ENCODE measurements around the gene ZC3H15. TPM values are rescaled to one million over a fixed set of nuclear protein-coding genes. Genes with fewer than 3 reads are reported as not detected.
"Not testable (repeated sequence)": the region's sequence is repeated elsewhere in the genome, so short reads cannot be mapped to it uniquely, and the experiment has no call there.

Gene ZC3H15
- total RNA-seq, 2 experiments from 2014 or later: 100 to 115 TPM

DNA sequence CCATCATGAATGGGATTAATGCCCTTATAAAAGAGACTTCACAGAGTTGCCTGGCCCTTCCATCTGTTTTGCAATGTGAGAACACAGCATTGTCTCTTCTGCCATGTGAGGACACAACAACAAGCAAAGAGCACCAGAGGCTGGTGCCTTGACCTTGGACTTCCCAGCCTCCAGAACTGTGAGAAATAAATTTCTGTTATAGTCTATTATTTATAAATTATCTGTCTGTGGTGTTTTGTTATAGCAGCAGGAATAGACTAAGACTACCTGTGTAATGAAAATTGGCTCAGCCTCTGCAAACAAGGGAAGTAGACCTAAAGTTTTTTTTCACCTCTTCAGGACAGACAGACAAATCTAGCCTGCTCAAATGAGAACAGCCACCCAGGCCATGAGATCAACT, 19.3 kb upstream of the ZC3H15 start:
- no peaks in the 10 kb centered on the region for H3K27me3 Mint-ChIP-seq
- peaks cover 5% of the 10 kb centered on the region for H3K36me3 Mint-ChIP-seq (ENCODE audit: low read depth)
- H3K9me3 Mint-ChIP-seq (ENCODE audit: low read depth): no peaks in the 10 kb centered on the region
- peaks cover 7% of the 10 kb centered on the region for H3K4me1 Mint-ChIP-seq
- ChIA-PET CTCF (no interaction called here), POLR2A (no interaction called here)
- intact Hi-C loops (cut with DNase I, micrococcal nuclease): no loop called here
- DNase-seq (no peak), ATAC-seq (no peak)
- H3K4me3 Mint-ChIP-seq: no peak overlapping the region
- no peak overlapping the region for H3K27ac Mint-ChIP-seq

DNA sequence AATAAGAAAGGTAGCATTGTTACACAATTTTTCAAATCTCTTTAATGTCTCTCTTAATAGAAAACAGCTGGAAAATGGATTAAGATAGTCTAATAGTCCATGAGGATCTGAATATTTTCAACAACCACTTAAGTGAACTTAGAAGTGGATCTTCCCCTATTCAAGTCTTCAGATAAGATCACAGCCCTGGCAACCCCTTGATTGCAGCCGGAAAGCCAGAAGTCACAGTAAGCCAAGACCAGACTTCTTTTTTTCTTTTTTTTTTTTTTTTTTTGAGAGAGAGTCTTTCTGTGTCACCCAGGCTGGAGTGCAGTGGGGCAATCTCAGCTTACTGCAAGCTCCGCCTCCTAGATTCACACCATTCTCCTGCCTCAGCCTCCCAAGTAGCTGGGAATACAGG, 18.6 kb upstream of the ZC3H15 start:
- intact Hi-C loops (cut with DNase I, micrococcal nuclease): no loop called here
- DNase-seq: no peak
- H3K4me1 Mint-ChIP-seq: peaks cover 7% of the 10 kb centered on the region
- no peaks in the 10 kb centered on the region for H3K9me3 Mint-ChIP-seq (ENCODE audit: low read depth)
- H3K27ac Mint-ChIP-seq: no peak overlapping the region
- H3K36me3 Mint-ChIP-seq (ENCODE audit: low read depth): peaks cover 10% of the 10 kb centered on the region
- CTCF ChIA-PET: no interaction called here
- H3K27me3 Mint-ChIP-seq: no peaks in the 10 kb centered on the region
- no peak for ATAC-seq
- POLR2A ChIA-PET: no interaction called here
- no peak overlapping the region for H3K4me3 Mint-ChIP-seq

DNA sequence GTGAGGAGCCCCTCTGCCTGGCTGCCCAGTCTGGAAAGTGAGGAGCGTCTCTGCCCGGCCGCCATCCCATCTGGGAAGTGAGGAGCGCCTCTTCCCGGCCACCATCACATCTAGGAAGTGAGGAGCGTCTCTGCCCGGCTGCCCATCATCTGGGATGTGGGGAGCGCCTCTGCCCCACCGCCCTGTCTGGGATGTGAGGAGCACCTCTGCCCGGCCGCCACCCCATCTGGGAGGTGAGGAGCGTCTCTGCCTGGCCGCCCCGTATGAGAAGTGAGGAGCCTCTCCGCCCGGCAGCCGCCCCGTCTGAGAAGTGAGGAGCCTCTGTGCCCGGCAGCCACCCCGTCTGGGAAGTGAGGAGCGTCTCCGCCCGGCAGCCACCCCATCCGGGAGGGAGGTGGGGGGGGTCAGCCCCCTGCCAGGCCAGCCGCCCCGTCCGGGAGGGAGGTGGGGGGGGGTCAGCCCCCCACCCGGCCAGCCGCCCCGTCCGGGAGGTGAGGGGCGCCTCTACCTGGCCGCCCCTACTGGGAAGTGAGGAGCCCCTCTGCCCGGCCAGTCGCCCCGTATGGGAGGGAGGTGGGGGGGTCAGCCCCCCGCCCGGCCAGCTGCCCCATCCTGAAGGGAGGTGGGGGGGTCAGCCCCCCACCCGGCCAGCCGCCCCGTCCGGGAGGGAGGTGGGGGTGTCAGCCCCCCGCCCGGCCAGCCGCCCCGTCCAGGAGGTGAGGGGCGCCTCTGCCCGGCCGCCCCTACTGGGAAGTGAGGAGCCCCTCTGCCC, 13.2 kb upstream of the ZC3H15 start:
- POLR2A ChIA-PET; intact Hi-C loops (cut with DNase I, micrococcal nuclease); H3K27ac Mint-ChIP-seq; H3K4me3 Mint-ChIP-seq; H3K4me1 Mint-ChIP-seq; H3K9me3 Mint-ChIP-seq (ENCODE audit: low read depth); ATAC-seq; DNase-seq; CTCF ChIA-PET; H3K27me3 Mint-ChIP-seq: not testable (repeated sequence)
- peaks cover 11% of the 10 kb centered on the region for H3K36me3 Mint-ChIP-seq (ENCODE audit: low read depth)

DNA sequence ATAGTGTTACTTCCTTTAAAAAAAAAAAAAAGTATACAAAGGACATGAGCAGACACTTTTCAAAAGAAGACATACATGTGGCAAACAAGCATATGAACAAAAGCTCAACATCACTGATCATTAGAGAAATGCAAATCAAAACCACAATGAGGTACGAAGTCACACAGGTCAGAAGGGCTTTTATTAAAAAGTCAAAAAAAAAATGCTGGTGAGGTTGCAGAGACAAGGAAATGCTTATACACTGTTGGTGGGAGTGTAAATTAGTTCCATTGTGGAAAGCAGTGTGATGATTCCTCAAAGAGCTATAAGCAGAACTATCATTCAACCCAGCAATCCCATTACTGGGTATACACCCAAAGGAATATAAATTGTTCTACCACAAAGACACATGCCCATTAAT, 11.8 kb upstream of the ZC3H15 start:
- H3K4me1 Mint-ChIP-seq; POLR2A ChIA-PET; DNase-seq; CTCF ChIA-PET; ATAC-seq; H3K27ac Mint-ChIP-seq; H3K4me3 Mint-ChIP-seq; H3K9me3 Mint-ChIP-seq (ENCODE audit: low read depth); H3K36me3 Mint-ChIP-seq (ENCODE audit: low read depth); H3K27me3 Mint-ChIP-seq; intact Hi-C loops (cut with DNase I, micrococcal nuclease): not testable (repeated sequence)

DNA sequence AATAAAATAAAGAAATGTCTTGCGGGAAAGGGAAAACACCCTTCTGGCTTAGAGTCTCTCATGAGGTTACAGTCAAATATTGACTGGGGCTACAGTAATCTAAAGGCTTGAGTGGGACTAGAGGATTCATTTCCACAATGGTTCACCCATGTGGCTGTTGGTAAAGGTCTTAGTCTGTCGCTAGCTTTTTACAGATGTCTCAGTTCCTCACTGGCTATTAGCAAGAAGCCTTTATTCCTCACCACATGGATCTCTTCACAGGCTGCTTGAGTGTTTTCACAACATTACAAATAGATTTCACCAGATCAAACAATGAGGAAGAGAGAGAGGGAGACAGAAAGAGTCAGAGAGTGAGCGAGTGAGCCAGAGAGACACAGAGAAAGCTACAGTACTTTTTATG, 8.3 kb upstream of the ZC3H15 start:
- H3K4me1 Mint-ChIP-seq: peaks cover 6% of the 10 kb centered on the region
- no peak overlapping the region for H3K4me3 Mint-ChIP-seq
- CTCF ChIA-PET: no interaction called here
- DNase-seq (no peak), ATAC-seq (no peak)
- intact Hi-C loops (cut with DNase I, micrococcal nuclease): no loop called here
- H3K9me3 Mint-ChIP-seq (ENCODE audit: low read depth): peaks cover 3% of the 10 kb centered on the region
- no peaks in the 10 kb centered on the region for H3K27me3 Mint-ChIP-seq
- no peak overlapping the region for H3K27ac Mint-ChIP-seq
- POLR2A ChIA-PET: no interaction called here
- peaks cover 6% of the 10 kb centered on the region for H3K36me3 Mint-ChIP-seq (ENCODE audit: low read depth)

DNA sequence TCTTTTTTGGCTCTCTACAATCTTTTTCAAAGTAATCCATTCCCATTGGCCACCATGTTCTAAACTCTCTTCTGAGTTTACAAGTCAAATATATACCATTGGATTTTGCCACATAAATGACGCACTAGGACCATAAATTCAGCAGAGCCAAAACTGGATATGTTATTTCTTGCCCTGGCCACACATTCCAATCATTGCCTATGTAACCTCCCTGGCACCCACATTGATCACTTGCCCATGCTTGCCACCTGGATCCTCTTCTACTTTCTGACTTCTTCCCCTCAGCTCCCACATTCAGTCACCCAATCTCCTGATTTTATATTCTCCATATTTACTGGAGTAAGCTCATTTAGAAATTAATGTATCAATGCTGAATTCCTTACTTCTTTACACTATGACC, 5.1 kb upstream of the ZC3H15 start:
- Mint-ChIP-seq H3K4me3 (no peak overlapping the region), H3K9me3 (ENCODE audit: low read depth) (peaks cover 3% of the 10 kb centered on the region), H3K27ac (no peak overlapping the region), H3K36me3 (ENCODE audit: low read depth) (peaks cover 3% of the 10 kb centered on the region), H3K27me3 (no peaks in the 10 kb centered on the region), H3K4me1 (peaks cover 25% of the 10 kb centered on the region)
- ChIA-PET CTCF (no interaction called here), POLR2A (interaction anchor here (0.5 kb wide), 1 partner anchor 10 kb away, joined by 3 read pairs; no protein-coding TSS in a partner anchor)
- no peak for DNase-seq
- intact Hi-C loops (cut with DNase I, micrococcal nuclease): no loop called here
- no peak for ATAC-seq

DNA sequence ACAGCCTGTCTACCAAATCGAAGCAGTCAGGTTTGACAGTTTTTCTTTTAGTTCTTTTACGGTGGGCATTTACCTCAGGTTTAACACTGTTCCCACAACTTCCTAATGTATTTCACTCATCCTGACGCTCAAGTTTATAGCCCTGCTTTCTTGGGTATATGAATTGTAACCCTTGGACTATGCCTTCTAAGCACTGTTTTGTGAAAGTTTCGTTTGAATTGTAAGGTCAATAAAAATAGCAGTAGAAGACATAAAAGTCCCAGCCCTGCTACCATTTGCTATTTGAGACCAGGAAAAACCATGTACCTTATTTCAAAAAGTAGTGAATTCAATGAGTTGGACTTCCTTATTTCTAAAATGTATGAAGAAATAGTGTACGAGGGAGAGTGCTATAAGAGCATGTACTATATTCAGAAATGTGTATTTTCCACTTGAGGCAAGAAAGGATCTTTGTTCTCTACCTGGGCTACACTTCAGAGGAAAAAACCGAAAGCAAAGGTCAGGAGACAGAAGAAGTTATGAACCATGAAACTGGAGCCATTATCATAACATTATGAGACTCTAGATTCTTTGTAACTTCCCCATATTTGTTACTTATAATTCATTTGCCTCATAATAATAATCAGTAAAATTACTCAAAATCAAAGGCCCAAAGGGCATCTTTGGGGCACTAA, 1.9 kb upstream of the ZC3H15 start:
- Mint-ChIP-seq H3K36me3 (ENCODE audit: low read depth) (peaks cover 21% of the 10 kb centered on the region), H3K27me3 (no peaks in the 10 kb centered on the region), H3K27ac (peak overlapping the region; percentile 5), H3K4me3 (peak overlapping the region; percentile 99), H3K4me1 (peaks cover 41% of the 10 kb centered on the region), H3K9me3 (ENCODE audit: low read depth) (no peaks in the 10 kb centered on the region)
- ChIA-PET CTCF (no interaction called here), POLR2A (no interaction called here)
- intact Hi-C loops (cut with DNase I, micrococcal nuclease): no loop called here
- DNase-seq: no peak
- no peak for ATAC-seq

DNA sequence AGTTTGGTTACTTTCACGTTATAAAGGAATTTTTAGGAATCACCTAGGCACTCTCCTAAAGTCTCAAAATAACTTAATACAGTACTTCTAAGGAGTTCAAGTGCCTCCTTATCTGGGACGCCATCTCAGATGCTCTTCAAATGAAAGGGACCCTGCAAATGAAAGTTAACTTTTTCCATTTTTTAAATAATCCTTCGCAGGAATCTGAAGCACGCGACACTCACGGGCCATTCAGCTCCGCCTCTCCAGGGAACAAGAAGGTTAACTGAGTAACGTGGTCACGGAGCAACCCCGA, 537 bp upstream of the ZC3H15 start:
- ChIA-PET POLR2A (interaction anchor here (0.6 to 1.5 kb wide), 7 partner anchors 14 to 212 kb away, joined by 3 to 8 read pairs (median 3); partner anchors contain the start of gene ITGAV), CTCF (interaction anchor here (1.6 kb wide), 1 partner anchor 156 kb away, joined by 4 read pairs; no protein-coding TSS in a partner anchor)
- H3K9me3 Mint-ChIP-seq (ENCODE audit: low read depth): no peaks in the 10 kb centered on the region
- H3K36me3 Mint-ChIP-seq (ENCODE audit: low read depth): peaks cover 28% of the 10 kb centered on the region
- no peaks in the 10 kb centered on the region for H3K27me3 Mint-ChIP-seq
- DNase-seq (no peak), ATAC-seq (no peak)
- peak overlapping the region; percentile 99 for H3K27ac Mint-ChIP-seq
- H3K4me3 Mint-ChIP-seq: peak overlapping the region; percentile 99
- intact Hi-C loops (cut with DNase I, micrococcal nuclease): no loop called here
- H3K4me1 Mint-ChIP-seq: peaks cover 52% of the 10 kb centered on the region

DNA sequence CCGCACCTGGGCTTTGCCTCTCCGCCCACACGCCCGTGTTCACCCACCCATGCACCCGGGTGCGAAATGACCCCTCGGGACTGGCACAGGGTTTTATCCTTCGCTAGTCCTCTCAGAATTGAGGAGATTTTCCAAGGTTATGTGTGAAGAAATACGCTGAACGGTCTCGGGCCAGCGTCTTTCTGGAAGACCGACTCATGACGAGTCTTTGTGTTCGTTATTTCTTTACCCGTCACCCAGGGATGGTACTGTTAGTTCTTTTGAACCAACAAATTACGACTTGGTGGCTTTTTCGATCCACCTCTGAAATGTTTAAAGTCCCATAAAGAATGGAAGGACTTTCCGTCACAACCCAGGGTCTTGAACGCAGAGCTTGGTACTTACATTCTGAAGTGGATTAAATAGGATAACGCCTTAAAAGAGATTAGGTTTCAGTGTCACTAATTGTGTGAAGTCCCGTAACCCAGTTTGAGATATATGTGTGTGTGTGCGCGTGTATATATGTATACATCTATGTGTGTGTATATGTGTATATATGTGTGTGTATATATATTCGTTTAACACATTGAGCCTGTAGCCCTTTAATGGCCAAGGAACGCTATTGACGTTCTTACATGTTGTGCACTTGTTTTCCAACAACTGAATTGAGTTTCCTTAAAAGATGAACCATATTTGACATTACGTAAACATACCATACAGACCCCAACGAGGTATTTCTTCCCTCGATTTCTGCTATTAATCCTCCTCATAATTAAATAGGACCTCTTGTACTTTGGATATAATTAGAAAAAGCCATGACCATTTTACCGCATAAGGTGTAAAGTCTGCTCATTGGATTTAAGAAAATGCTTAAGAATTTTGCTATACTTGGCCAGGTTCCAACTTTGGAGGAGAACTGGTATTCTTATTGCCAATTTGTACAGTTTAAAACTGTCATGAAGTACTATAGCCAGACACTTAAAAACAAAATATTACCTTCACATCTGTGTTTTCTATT, 889 bp downstream of the ZC3H15 start:
- Mint-ChIP-seq H3K4me3 (peak overlapping the region; percentile 99), H3K36me3 (ENCODE audit: low read depth) (peaks cover 28% of the 10 kb centered on the region), H3K27ac (peak overlapping the region; percentile 99), H3K27me3 (no peaks in the 10 kb centered on the region), H3K4me1 (peaks cover 66% of the 10 kb centered on the region), H3K9me3 (ENCODE audit: low read depth) (no peaks in the 10 kb centered on the region)
- ChIA-PET CTCF (interaction anchor here (1.6 to 2.4 kb wide), 2 partner anchors 17 to 154 kb away, joined by 4 to 11 read pairs; no protein-coding TSS in a partner anchor), POLR2A (interaction anchor here (1.0 to 1.5 kb wide), 3 partner anchors 16 to 153 kb away, joined by 3 to 8 read pairs (median 5); partner anchors contain the start of gene ITGAV)
- DNase-seq (no peak), ATAC-seq (peak; percentile 6)
- intact Hi-C loops (cut with DNase I, micrococcal nuclease): loop anchor here (1.0 kb wide), 3 partner anchors 102 to 154 kb away; no protein-coding TSS in a partner anchor

DNA sequence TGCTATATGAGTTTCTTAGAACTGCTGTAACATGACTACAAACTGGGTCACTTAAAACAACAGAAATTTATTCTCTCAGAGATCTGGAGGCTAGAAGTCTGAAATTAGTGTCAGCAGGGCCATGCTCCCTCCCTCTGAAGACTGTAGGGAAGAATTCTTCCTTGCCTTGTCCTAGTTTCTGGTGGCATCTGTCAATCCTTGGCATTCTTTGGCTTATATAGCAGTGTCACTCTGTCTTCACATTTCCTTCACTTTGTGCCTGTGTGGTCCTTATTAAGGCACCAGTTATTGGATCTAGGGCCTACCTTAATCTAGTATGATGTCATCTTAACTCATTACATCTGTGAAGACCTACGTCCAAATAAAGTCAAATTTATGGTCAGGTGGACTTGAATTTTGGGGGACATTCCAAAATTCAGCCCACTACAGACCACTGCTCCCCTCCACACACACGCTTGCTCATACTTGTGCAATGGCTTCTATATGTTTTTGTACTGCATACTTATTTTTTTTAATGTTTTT, 7.6 kb downstream of the ZC3H15 start:
- DNase-seq (no peak), ATAC-seq (no peak)
- ChIA-PET POLR2A (no interaction called here), CTCF (interaction anchor here (0.8 to 1.4 kb wide), 2 partner anchors 10 to 148 kb away, joined by 3 to 4 read pairs; no protein-coding TSS in a partner anchor)
- Mint-ChIP-seq H3K27me3 (no peaks in the 10 kb centered on the region), H3K36me3 (ENCODE audit: low read depth) (peaks cover 36% of the 10 kb centered on the region), H3K27ac (peak overlapping the region; percentile 51), H3K9me3 (ENCODE audit: low read depth) (no peaks in the 10 kb centered on the region), H3K4me3 (no peak overlapping the region), H3K4me1 (peaks cover 68% of the 10 kb centered on the region)
- intact Hi-C loops (cut with DNase I, micrococcal nuclease): no loop called here

DNA sequence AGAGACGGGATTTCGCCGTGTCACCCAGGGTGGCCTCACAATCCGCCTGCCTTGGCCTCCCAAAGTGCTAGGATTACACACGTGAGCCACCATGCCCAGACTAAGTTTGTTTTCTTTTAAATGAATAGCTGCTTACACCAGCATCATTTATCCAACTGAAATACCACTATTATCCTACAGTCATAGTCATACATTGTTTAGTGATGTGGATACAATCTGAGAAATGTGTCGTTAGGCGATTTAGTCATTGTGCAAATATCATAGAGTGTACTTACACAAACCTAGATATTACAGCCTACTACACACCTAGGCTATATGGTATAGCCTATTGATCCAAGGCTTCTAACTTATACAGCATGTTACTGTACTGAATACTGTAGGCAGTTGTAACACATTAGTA, 10.3 kb downstream of the ZC3H15 start:
- H3K27ac Mint-ChIP-seq: no peak overlapping the region
- intact Hi-C loops (cut with DNase I, micrococcal nuclease): no loop called here
- H3K4me3 Mint-ChIP-seq: no peak overlapping the region
- no peak for DNase-seq
- CTCF ChIA-PET: interaction anchor here (1.1 to 2.6 kb wide), 2 partner anchors 8 to 146 kb away, joined by 3 to 12 read pairs; no protein-coding TSS in a partner anchor
- peak; percentile 55 for ATAC-seq
- no peaks in the 10 kb centered on the region for H3K9me3 Mint-ChIP-seq (ENCODE audit: low read depth)
- peaks cover 33% of the 10 kb centered on the region for H3K36me3 Mint-ChIP-seq (ENCODE audit: low read depth)
- POLR2A ChIA-PET: no interaction called here
- no peaks in the 10 kb centered on the region for H3K27me3 Mint-ChIP-seq
- H3K4me1 Mint-ChIP-seq: peaks cover 49% of the 10 kb centered on the region
